HFF-Myc (cell line): ENCODE data around the gene APOC4.
"Not testable (repeated sequence)": the region's sequence is repeated elsewhere in the genome, so short reads cannot be mapped to it uniquely, and the experiment has no call there.

Experiments
- DNase-seq: peaks from one replicate; pipeline ENCODE4 v3.0.0-alpha.2; 2011; ENCODE audit warnings: low read depth; ENCODE audit errors: extremely low read depth
- H3K4me3 ChIP-seq: replicated peaks from 2 replicates; pipeline ENCODE4 v1.5.1; 2011; ENCODE audit warnings: low read depth, mild to moderate bottlenecking, control low read depth, low read length
- TF ChIP-seq, protein P1 (sequence below): IDR thresholded peaks from 2 replicates; pipeline ENCODE4 v1.5.1; 2012; ENCODE audit warnings: mild to moderate bottlenecking, low read depth, low read length, control low read depth; ENCODE audit errors: missing control alignments

The APOC4 gene

DNA sequence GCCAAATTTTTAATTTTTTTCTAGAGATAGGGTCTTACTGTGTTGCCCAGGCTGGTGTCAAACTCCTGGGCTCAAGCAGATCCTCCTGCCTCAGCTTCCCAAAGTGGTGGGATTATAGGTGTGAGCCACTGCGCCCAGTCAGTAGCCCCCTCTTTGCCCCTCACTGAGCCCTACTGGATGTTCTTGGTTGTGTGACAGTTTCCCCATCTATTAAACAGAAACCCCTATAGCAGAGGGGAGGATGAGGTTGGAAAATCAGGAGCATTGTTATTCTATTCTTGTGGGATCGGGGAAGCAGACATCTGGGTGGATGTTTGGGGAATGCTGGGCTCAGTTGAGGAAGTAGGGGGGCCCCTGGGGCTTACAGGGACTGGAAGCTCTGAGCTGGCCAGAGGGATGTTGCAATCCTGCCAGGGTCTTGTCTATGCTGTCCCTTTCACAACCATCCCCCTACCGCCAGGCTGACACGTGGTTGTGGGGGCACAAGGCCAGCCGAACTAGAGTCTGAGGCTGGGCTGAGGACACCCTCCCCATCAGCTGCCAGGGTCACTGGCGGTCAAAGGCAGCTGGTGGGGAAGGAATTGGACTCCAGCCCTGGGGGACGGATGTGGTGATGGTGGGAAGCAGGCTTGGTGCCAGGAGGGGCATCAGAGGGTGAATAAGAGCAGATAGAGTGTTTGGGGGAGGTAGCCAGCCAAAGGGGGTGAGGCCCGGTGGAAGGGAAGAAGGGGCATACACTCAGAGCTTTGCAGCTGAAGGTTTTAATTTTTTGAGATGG lies 16.7 kb upstream of the APOC4 start:
- DNase-seq, result no peak
- no peak overlapping the region for H3K4me3 ChIP-seq
- TF ChIP-seq, protein P1, sequence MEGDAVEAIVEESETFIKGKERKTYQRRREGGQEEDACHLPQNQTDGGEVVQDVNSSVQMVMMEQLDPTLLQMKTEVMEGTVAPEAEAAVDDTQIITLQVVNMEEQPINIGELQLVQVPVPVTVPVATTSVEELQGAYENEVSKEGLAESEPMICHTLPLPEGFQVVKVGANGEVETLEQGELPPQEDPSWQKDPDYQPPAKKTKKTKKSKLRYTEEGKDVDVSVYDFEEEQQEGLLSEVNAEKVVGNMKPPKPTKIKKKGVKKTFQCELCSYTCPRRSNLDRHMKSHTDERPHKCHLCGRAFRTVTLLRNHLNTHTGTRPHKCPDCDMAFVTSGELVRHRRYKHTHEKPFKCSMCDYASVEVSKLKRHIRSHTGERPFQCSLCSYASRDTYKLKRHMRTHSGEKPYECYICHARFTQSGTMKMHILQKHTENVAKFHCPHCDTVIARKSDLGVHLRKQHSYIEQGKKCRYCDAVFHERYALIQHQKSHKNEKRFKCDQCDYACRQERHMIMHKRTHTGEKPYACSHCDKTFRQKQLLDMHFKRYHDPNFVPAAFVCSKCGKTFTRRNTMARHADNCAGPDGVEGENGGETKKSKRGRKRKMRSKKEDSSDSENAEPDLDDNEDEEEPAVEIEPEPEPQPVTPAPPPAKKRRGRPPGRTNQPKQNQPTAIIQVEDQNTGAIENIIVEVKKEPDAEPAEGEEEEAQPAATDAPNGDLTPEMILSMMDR, result no peak

DNA sequence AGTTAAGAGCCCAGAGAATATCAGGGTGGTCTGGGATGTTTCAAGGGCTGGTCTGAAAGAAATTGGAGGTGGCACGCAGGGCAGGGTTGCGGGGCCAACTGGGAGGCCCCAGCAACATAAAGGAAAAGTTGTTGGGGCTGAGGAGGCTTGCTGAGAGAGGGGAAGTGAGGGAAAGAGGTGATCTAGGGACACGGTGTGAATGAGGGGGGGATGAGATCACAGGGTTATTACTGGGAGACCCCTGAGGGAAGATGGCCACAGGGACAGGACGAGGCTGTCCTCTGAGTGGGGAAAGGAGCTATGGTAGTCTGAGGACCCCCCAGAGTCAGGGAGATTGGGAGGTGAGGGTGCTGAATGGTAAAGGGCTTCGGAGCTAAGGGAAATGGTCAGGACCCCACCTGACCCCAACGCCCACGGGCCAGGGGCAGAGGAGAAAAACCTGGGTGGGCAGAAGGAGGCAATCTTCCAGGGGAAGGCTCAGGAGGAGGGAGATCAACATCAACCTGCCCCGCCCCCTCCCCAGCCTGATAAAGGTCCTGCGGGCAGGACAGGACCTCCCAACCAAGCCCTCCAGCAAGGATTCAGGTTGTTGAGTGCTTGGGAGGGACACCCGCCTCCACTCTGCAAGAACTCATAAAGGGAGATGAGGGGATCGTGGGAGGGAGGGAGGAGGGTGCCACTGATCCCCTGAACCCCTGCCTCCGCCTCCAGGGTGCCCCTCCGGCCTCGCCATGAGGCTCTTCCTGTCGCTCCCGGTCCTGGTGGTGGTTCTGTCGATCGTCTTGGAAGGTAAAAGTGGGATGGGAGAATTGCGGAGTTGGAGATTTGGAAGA lies 15.6 kb upstream of the APOC4 start:
- H3K4me3 ChIP-seq, DNase-seq: not testable (repeated sequence)

DNA sequence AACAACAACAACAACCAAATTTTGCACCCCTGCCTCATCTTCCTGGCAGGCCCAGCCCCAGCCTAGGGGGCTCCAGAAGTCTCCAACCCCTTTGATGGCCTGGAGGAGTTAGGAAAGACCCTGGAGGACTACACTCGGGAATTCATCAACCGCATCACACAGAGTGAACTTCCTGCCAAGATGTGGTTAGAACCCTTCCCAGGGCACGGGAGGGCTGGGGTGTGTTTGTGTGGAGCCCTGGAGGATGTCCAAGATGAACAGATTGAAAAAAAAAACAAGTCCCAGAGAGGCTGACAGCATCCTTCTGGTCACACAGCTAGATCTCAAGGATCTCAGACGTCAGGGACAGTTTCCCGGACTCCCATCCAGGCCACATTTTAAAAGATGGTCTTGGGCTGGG lies 14.3 kb upstream of the APOC4 start:
- no peak for DNase-seq
- no peak overlapping the region for H3K4me3 ChIP-seq
- TF ChIP-seq, protein P1, result no peak

DNA sequence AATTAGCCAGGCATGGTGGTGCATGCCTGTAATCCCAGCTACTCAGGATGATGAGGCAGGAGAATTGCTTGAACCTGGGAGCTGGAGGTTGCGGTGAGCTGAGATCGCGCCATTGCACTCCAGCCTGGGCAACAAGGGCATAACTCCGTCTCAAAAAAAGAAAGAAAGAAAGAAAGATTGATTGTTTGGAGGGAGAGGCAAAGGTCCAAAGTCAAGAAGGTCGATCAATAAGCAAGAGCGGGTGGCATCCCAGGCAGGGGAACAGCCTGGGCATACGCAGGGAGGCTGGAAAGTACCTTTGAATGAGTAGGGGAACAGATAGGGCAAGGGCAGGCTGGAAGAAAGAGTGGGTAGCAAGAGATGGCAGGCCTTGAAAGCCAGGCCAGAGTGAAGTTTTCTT lies 11.9 kb upstream of the APOC4 start:
- H3K4me3 ChIP-seq, result no peak overlapping the region
- TF ChIP-seq, protein P1, result no peak
- no peak for DNase-seq

DNA sequence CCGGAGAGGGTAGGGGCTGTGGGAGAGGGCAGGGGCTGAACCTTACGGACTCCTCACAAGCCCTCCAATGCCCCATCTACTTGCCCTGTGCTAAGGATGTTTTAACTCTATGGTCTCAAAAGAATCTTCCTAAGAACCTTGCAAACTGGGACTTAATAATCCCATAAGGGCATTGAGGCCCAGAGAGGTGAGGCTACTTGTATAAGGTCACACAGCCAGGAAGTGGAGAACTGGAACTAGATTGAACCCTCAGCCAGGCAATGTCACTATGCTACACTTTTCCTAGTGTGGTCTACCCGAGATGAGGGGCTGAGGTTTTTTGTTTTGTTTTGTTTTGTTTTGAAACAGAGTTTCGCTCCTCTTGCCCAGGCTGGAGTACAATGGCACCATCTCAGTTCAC lies 10.5 kb upstream of the APOC4 start:
- TF ChIP-seq, protein P1, result no peak
- H3K4me3 ChIP-seq, result no peak overlapping the region
- DNase-seq, result no peak

DNA sequence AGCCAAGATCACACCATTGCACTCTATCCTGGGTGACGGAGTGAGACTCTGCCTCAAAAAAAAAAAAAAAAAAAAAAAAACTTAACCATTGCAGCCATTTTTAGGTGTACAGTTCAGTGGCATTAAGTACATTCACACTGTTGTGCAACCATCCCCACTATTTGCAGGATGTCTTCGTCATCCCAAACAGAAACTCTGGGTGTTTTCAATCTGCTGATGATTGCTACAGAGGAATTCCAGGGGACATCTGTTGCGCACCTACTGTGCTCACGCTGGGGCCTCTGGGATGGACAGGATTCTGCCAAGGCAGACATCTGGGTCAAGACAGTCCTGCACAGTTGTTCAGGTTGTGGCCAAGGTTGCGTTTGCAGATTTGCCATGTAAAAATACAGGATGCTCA lies 2.4 kb upstream of the APOC4 start:
- TF ChIP-seq, protein P1, result no peak

DNA sequence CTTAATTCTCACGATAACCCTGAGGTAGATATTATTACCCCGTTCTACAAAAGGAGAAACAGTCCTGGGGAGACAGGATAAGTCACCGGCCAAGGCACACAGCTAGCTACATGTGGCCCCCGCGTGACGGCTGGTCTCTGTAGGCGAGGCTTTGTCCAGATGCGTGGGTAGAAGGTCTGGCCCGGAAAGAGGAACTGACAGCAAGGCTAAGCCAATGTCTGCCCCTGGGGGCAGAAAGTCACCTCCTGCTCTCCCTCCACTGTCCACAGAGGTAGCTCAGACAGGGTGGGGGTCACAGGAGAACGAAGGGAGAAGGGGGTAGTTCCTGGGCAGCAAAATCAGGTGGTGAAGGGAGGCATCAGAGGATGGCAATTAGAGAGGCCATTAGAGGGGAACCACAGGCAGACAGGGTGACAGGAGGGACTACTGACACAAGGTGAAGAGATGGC lies 1.8 kb downstream of the APOC4 start:
- no peak for DNase-seq
- TF ChIP-seq, protein P1, result no peak
- H3K4me3 ChIP-seq, result no peak overlapping the region

More for the DNA sequence above, 2.4 kb upstream of the APOC4 start:
- DNase-seq, result no peak
- no peak overlapping the region for H3K4me3 ChIP-seq
